ENCODE measurements around the gene ZBTB46.

GRCh38 chr20:63831993-63832686, 1.1 kb upstream of the ZBTB46 start:
- no peak for TF ChIP-seq POLR2AphosphoS5 (IDR thresholded peaks at IDR 0.05; ENCODE audit: low read depth, low read length)
- no peak for TF ChIP-seq TAF1 (IDR thresholded peaks at IDR 0.05; ENCODE audit: borderline replicate concordance, insufficient read depth, low read length)
